H9 (cell line): ENCODE data around the gene ROBO1. TPM values are rescaled to one million over a fixed set of nuclear protein-coding genes. Genes with fewer than 3 reads are reported as not detected.

Source experiments
- DNase-seq: peaks from one replicate; pipeline ENCODE4 v3.0.0-alpha.2; 2017
- H2AFZ ChIP-seq: one replicate; pipeline ENCODE4 v1.6.1; 2013; ENCODE audit warnings: mild to moderate bottlenecking, low read length, control low read depth, moderate library complexity
- H2AK5ac ChIP-seq: 2 replicates; pipeline ENCODE4 v1.6.1; 2013; ENCODE audit warnings: low read length, control low read depth, mixed read lengths; ENCODE audit not compliant: insufficient read length
- H2BK120ac ChIP-seq: one replicate; pipeline ENCODE4 v1.6.1; 2013; ENCODE audit warnings: low read depth, mild to moderate bottlenecking, low read length, control low read depth, inconsistent platforms; ENCODE audit not compliant: poor library complexity, severe bottlenecking
- H2BK12ac ChIP-seq: 2 replicates; pipeline ENCODE4 v1.6.1; 2013; ENCODE audit warnings: low read length, control low read depth, mixed read lengths, low read depth; ENCODE audit not compliant: insufficient read length
- H2BK15ac ChIP-seq: 2 replicates; pipeline ENCODE4 v1.6.1; 2013; ENCODE audit warnings: low read depth, low read length, control low read depth
- H2BK20ac ChIP-seq: one replicate; pipeline ENCODE4 v1.6.1; 2013; ENCODE audit warnings: low read depth, mild to moderate bottlenecking, low read length, control low read depth, inconsistent platforms; ENCODE audit not compliant: poor library complexity, severe bottlenecking
- H2BK5ac ChIP-seq: 2 replicates; pipeline ENCODE4 v1.6.1; 2013; ENCODE audit warnings: low read length, control low read depth, mixed read lengths; ENCODE audit not compliant: insufficient read length
- H3K14ac ChIP-seq: 2 replicates; pipeline ENCODE4 v1.6.1; 2013; ENCODE audit warnings: low read length, control low read depth; ENCODE audit not compliant: insufficient read depth
- H3K18ac ChIP-seq: 2 replicates; pipeline ENCODE4 v1.6.1; 2013; ENCODE audit warnings: low read depth, mild to moderate bottlenecking, mixed read lengths, low read length, control low read depth; ENCODE audit not compliant: insufficient read length
- H3K23ac ChIP-seq: 2 replicates; pipeline ENCODE4 v1.6.1; 2013; ENCODE audit warnings: low read length, control low read depth, mixed read lengths, low read depth; ENCODE audit not compliant: insufficient read length
- H3K23me2 ChIP-seq: 2 replicates; pipeline ENCODE4 v1.6.1; 2013; ENCODE audit warnings: low read depth, mild to moderate bottlenecking, mixed read lengths, low read length, control low read depth; ENCODE audit not compliant: insufficient read length, poor library complexity, severe bottlenecking
- H3K27ac ChIP-seq: 2 replicates; pipeline ENCODE4 v1.5.1; 2013; ENCODE audit warnings: low read length, control low read depth, mixed read lengths, low read depth; ENCODE audit not compliant: insufficient read length
- H3K27me3 ChIP-seq: 2 replicates; pipeline ENCODE4 v1.6.1; 2013; ENCODE audit warnings: low read length, control low read depth, inconsistent platforms; ENCODE audit not compliant: insufficient read depth
- H3K4ac ChIP-seq: 2 replicates; pipeline ENCODE4 v1.6.1; 2013; ENCODE audit warnings: low read depth, mild to moderate bottlenecking, control low read depth, inconsistent platforms, low read length, moderate library complexity
- H3K4me1 ChIP-seq: 2 replicates; pipeline ENCODE4 v1.6.1; 2013; ENCODE audit warnings: low read length, control low read depth, inconsistent platforms; ENCODE audit not compliant: insufficient read depth
- H3K4me2 ChIP-seq: 2 replicates; pipeline ENCODE4 v1.6.1; 2013; ENCODE audit warnings: low read length, control low read depth, mixed read lengths; ENCODE audit not compliant: insufficient read length, insufficient read depth
- H3K56ac ChIP-seq: 2 replicates; pipeline ENCODE4 v1.6.1; 2013; ENCODE audit warnings: low read depth, mild to moderate bottlenecking, mixed read lengths, low read length, control low read depth; ENCODE audit not compliant: insufficient read length
- H3K79me1 ChIP-seq: 2 replicates; pipeline ENCODE4 v1.6.1; 2013; ENCODE audit warnings: low read depth, mild to moderate bottlenecking, moderate library complexity, low read length, control low read depth, inconsistent platforms; ENCODE audit not compliant: insufficient read depth, poor library complexity, severe bottlenecking
- H3K79me2 ChIP-seq: 2 replicates; pipeline ENCODE4 v1.6.1; 2013; ENCODE audit warnings: low read length, control low read depth, inconsistent platforms; ENCODE audit not compliant: insufficient read depth
- H3K9ac ChIP-seq: 2 replicates; pipeline ENCODE4 v1.6.1; 2013; ENCODE audit warnings: low read length, control low read depth, mixed read lengths; ENCODE audit not compliant: insufficient read length; ENCODE audit errors: extremely low read depth
- H3K9me3 ChIP-seq: one replicate; pipeline ENCODE4 v1.6.1; 2013; ENCODE audit warnings: low read depth, low read length, inconsistent platforms; ENCODE audit not compliant: control insufficient read depth
- H3T11ph ChIP-seq: one replicate; pipeline ENCODE4 v1.6.1; 2013; ENCODE audit warnings: mild to moderate bottlenecking, low read length, control low read depth, inconsistent platforms
- H4K20me1 ChIP-seq: one replicate; pipeline ENCODE4 v1.6.1; 2013; ENCODE audit not compliant: control insufficient read depth, insufficient read length, insufficient read depth
- H4K5ac ChIP-seq: 2 replicates; pipeline ENCODE4 v1.6.1; 2013; ENCODE audit warnings: low read depth, mild to moderate bottlenecking, mixed read lengths, low read length, control low read depth; ENCODE audit not compliant: insufficient read length
- H4K8ac ChIP-seq: replicated peaks from 2 replicates; pipeline ENCODE4 v1.6.1; 2013; ENCODE audit warnings: low read length, control low read depth, mixed read lengths, low read depth; ENCODE audit not compliant: insufficient read length
- H4K91ac ChIP-seq: 2 replicates; pipeline ENCODE4 v1.6.1; 2013; ENCODE audit warnings: low read depth, mild to moderate bottlenecking, moderate library complexity, mixed read lengths, low read length, control low read depth; ENCODE audit not compliant: insufficient read length
- H3K27ac Mint-ChIP-seq, 3 experiments: 2 replicates in 2 of 3; 3 replicates in 1 of 3; pipeline ENCODE4 v1.8.0; 2020 to 2021; ENCODE audit warnings: mixed read lengths in 3 of 3, mild to moderate bottlenecking in 1 of 3, moderate library complexity in 1 of 3
- H3K27me3 Mint-ChIP-seq: 2 replicates; pipeline ENCODE4 v1.8.0; 2021; ENCODE audit warnings: low read depth, mild to moderate bottlenecking, moderate library complexity, mixed read lengths
- H3K36me3 Mint-ChIP-seq, 3 experiments: 2 replicates in 2 of 3; 3 replicates in 1 of 3; pipeline ENCODE4 v1.8.0; 2020 to 2021; ENCODE audit warnings: low read depth in 3 of 3, mixed read lengths in 3 of 3; ENCODE audit not compliant: insufficient read depth in 1 of 3
- H3K4me1 Mint-ChIP-seq, 2 experiments: 2 replicates each; pipeline ENCODE4 v1.8.0; 2020; ENCODE audit warnings: mixed read lengths in 2 of 2
- H3K4me3 Mint-ChIP-seq, 2 experiments: 2 replicates in 1 of 2; 3 replicates in 1 of 2; pipeline ENCODE4 v1.8.0; 2020 to 2021; ENCODE audit warnings: mild to moderate bottlenecking in 2 of 2, mixed read lengths in 2 of 2, moderate library complexity in 1 of 2
- H3K9me3 Mint-ChIP-seq, 2 experiments: 2 replicates in 1 of 2; 3 replicates in 1 of 2; pipeline ENCODE4 v1.8.0; 2020; ENCODE audit warnings: mild to moderate bottlenecking in 2 of 2, mixed read lengths in 2 of 2, moderate library complexity in 1 of 2
- WGBS: extraction: QIAGEN DNeasy Blood & Tissue Kit; methylation state at CpG from one replicate; pipeline ENCODE4 v1.1.7; 2013; ENCODE audit warnings: missing lambda C conversion rate, low lambda C conversion rate, mixed read lengths; ENCODE audit not compliant: insufficient read length; ENCODE audit errors: extremely low coverage; 5-methylcytosine and 5-hydroxymethylcytosine counted together
- total RNA-seq: library from RNA; stranded (reverse); gene quantifications from 2 replicates; pipeline ENCODE4 v1.2.1, GENCODE V29; 2021
- TF ChIP-seq, protein P1 (sequence below): fragments of 200-600 bp; sonication (generic); conservative IDR thresholded peaks from 3 replicates; pipeline ENCODE4 v1.8.0; 2021; ENCODE audit warnings: antibody characterized with exemption, mild to moderate bottlenecking

ROBO1 gene
- total RNA-seq, 1 experiment from 2014 or later = 62.7 TPM

DNA sequence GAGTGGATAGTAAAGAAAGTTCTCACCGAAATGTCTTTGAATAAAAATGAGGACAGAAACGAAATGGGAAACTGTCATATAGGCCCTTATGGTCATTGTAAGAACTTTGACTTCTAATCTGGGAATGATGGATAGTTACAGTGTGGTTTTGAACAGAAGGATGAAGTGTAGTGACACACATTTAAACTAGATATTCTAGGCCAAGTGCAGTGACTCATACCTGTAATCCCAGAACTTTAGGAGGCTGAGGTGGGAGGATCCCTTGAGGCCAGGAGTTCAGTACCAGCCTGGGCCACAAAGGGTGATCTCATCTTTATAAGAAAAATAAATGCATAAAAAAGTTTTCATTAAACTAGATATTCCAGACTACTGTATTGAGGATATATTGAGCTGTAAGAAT lies 452.8 kb downstream of the ROBO1 start:
- Histone ChIP-seq H2BK15ac (no peak overlapping the region), H3K79me2 (no peaks in the 10 kb centered on the region), H3K9ac (no peak overlapping the region), H4K91ac (no peak overlapping the region), H3K79me1 (no peaks in the 10 kb centered on the region), H3K23me2 (no peaks in the 10 kb centered on the region), H3K23ac (no peak overlapping the region), H3K27ac (no peak overlapping the region), H3K4me2 (no peak overlapping the region), H2AK5ac (no peak overlapping the region), H2BK12ac (no peak overlapping the region), H3K56ac (no peak overlapping the region), H2BK5ac (no peak overlapping the region), H3K14ac (no peak overlapping the region), H4K20me1 (no peaks in the 10 kb centered on the region), H2AFZ (no peak overlapping the region), H3K9me3 (no peaks in the 10 kb centered on the region), H4K8ac (no peak overlapping the region), H3K4me1 (no peaks in the 10 kb centered on the region; the same call in 1 of the 2 replicates), H4K5ac (no peak overlapping the region), H2BK20ac (no peak overlapping the region), H3K18ac (no peak overlapping the region), H3K27me3 (no peaks in the 10 kb centered on the region; the same call in 1 of the 2 replicates), H3T11ph (no peak overlapping the region), H3K4ac (no peak overlapping the region), H2BK120ac (no peak overlapping the region)
- WGBS = no CpG with 5 or more reads among the region's 2 CpGs
- Mint-ChIP-seq H3K4me1 (no peaks in the 10 kb centered on the region), H3K4me3 (no peak overlapping the region), H3K27ac (no peak overlapping the region), H3K9me3 (no peaks in the 10 kb centered on the region), H3K27me3 (no peaks in the 10 kb centered on the region), H3K36me3 (no peaks in the 10 kb centered on the region)
- TF ChIP-seq, protein P1, sequence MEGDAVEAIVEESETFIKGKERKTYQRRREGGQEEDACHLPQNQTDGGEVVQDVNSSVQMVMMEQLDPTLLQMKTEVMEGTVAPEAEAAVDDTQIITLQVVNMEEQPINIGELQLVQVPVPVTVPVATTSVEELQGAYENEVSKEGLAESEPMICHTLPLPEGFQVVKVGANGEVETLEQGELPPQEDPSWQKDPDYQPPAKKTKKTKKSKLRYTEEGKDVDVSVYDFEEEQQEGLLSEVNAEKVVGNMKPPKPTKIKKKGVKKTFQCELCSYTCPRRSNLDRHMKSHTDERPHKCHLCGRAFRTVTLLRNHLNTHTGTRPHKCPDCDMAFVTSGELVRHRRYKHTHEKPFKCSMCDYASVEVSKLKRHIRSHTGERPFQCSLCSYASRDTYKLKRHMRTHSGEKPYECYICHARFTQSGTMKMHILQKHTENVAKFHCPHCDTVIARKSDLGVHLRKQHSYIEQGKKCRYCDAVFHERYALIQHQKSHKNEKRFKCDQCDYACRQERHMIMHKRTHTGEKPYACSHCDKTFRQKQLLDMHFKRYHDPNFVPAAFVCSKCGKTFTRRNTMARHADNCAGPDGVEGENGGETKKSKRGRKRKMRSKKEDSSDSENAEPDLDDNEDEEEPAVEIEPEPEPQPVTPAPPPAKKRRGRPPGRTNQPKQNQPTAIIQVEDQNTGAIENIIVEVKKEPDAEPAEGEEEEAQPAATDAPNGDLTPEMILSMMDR = no peak
- no peak for DNase-seq
